ENCODE data around the gene BLOC1S6. TPM values are rescaled to one million over a fixed set of nuclear protein-coding genes. Genes with fewer than 3 reads are reported as not detected.

The BLOC1S6 gene
- total and polyA plus RNA-seq, 2 of the 8 experiments (the other 6 are each of a cell fraction or from before 2014, with no cell fraction given), result 4.5 to 28.8 TPM

DNA sequence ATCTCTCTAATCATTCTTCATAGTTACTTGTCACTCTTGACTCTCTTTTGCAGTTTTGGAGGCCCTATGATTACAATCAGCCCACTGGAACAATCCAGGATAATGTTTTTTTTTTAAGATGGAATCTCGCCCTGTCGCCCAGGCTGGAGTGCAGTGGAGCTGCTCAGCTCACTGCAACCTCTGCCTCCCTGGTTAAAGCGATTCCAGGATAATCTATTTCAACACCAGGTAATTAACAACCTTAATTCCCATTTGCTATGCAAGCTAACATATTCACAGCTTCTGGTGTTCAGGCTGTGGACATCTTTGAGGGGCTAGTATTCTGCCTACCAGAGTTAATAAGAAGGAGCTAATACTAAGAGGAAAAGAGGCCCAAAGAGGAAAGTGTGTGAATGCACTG lies 1.1 kb upstream of the BLOC1S6 start:
- FAIRE-seq (no peak), DNase-seq (ENCODE audit: low read depth in 1 of 2, low spot score in 2 of 2) (no peak)
- Histone ChIP-seq H2BK20ac (ENCODE audit: low read length) (no peak overlapping the region), H3K27ac (ENCODE audit: low read depth, low read length) (peak overlapping the region; percentile 98), H2BK120ac (replicated peaks; ENCODE audit: low read depth, low read length) (no peak overlapping the region), H3K23ac (ENCODE audit: insufficient read length) (no peak overlapping the region), H2BK15ac (ENCODE audit: low read length) (0 out of 2 replicates have a peak overlapping the region, but pooled peaks have one; percentile 33), H4K8ac (ENCODE audit: extremely low read depth, insufficient read depth, low read length) (no peak overlapping the region), H3K23me2 (ENCODE audit: low read depth, low read length) (peaks cover 7% of the 10 kb centered on the region; the same call in 1 of the 2 replicates), H3K9me3 (ENCODE audit: insufficient read depth in 2 of 2, low read depth in 1 of 2, low read length in 1 of 2) (no peaks in the 10 kb centered on the region), H2AK5ac (ENCODE audit: low read depth, low read length) (no peak overlapping the region), H3K4ac (replicated peaks; ENCODE audit: insufficient read length, low read depth, low read length) (no peak overlapping the region), H2BK5ac (ENCODE audit: low read depth, low read length) (peak overlapping the region; percentile 98; the same call in 1 of the 2 replicates), H4K91ac (replicated peaks; ENCODE audit: insufficient read length, low read length) (no peak overlapping the region), H2AFZ (ENCODE audit: low read length) (no peak overlapping the region), H3K4me2 (ENCODE audit: insufficient read depth in 1 of 2, low read depth in 2 of 2, low read length in 2 of 2) (peak overlapping the region; percentile 87 to 89), H3K79me2 (ENCODE audit: control insufficient read depth in 1 of 2, insufficient read depth in 2 of 2, low read length in 2 of 2) (peaks cover 11 to 35% of the 10 kb centered on the region in 2 experiments; a peak in 3 of 4 replicates), H3K27me3 (replicated peaks in 1 of 4; ENCODE audit: control insufficient read depth in 3 of 4, extremely low read depth in 1 of 4, insufficient read depth in 3 of 4, low read length in 3 of 4) (no peaks in the 10 kb centered on the region), H3K14ac (ENCODE audit: insufficient read length) (no peak overlapping the region), H2BK12ac (ENCODE audit: low read depth, low read length) (no peak overlapping the region), H3K4me3 (ENCODE audit: extremely low read depth in 1 of 4, insufficient read depth in 2 of 4, low read depth in 3 of 4, low read length in 4 of 4) (peak overlapping the region; percentile 79 to 87 (median 83); a peak in 7 of 8 replicates), H3K56ac (replicated peaks; ENCODE audit: insufficient read length, low read depth, low read length) (no peak overlapping the region), H3K79me1 (ENCODE audit: low read depth, low read length) (peaks cover 3% of the 10 kb centered on the region; the same call in 1 of the 2 replicates), H3K4me1 (replicated peaks in 1 of 4; ENCODE audit: control insufficient read depth in 3 of 4, insufficient read depth in 4 of 4, low read length in 3 of 4) (peaks cover 3 to 12% (median 7%) of the 10 kb centered on the region in 4 experiments; a peak in 4 of 7 replicates), H3K9ac (replicated peaks in 1 of 4; ENCODE audit: extremely low read depth in 1 of 4, low read depth in 3 of 4, low read length in 3 of 4) (peak overlapping the region in 3 of 4 experiments; percentile 93 to 98 (median 98); a peak in 5 of 7 replicates), H4K5ac (ENCODE audit: insufficient read length, low read depth, low read length) (no peak overlapping the region), H4K20me1 (replicated peaks in 1 of 2; ENCODE audit: control insufficient read depth in 1 of 2, insufficient read depth in 2 of 2, low read length in 2 of 2) (no peaks in the 10 kb centered on the region), H3K18ac (ENCODE audit: extremely low read depth, low read length) (no peak overlapping the region), H3K36me3 (ENCODE audit: control insufficient read depth in 2 of 4, insufficient read depth in 4 of 4, low read length in 3 of 4) (no peaks in the 10 kb centered on the region)
- 91% methylated on average over 3 of the region's 3 CpGs; no CpG with 5 or more reads in 1 of the 2 experiments for WGBS, 2 experiments (ENCODE audit: extremely low coverage in 1 of 2, insufficient coverage in 1 of 2, insufficient read length in 1 of 2, insufficient replicate concordance in 2 of 2, low coverage in 1 of 2, low lambda C conversion rate in 2 of 2, missing lambda C conversion rate in 1 of 2)
- TF ChIP-seq RFX5 (IDR thresholded peaks at IDR 0.05; ENCODE audit: borderline replicate concordance, low read depth, low read length) (no peak), SIRT6 (IDR thresholded peaks at IDR 0.05; ENCODE audit: low read length) (no peak), TCF12 (IDR thresholded peaks at IDR 0.05; ENCODE audit: low read depth, low read length) (no peak), NANOG (IDR thresholded peaks at IDR 0.05; ENCODE audit: insufficient read depth, low read depth, low read length, poor library complexity, severe bottlenecking) (no peak), POLR2AphosphoS5 (IDR thresholded peaks at IDR 0.05; ENCODE audit: low read depth, low read length) (no peak), CBX5 (IDR thresholded peaks at IDR 0.05; ENCODE audit: low read depth, low read length) (no peak), NRF1 (IDR thresholded peaks at IDR 0.05; ENCODE audit: low read depth, low read length) (no peak), JUND (IDR thresholded peaks at IDR 0.05; ENCODE audit: low read length) (no peak), ZNF274 (IDR thresholded peaks at IDR 0.05; ENCODE audit: borderline replicate concordance, extremely low read depth, low read length) (no peak)
- TF ChIP-seq, protein P1, sequence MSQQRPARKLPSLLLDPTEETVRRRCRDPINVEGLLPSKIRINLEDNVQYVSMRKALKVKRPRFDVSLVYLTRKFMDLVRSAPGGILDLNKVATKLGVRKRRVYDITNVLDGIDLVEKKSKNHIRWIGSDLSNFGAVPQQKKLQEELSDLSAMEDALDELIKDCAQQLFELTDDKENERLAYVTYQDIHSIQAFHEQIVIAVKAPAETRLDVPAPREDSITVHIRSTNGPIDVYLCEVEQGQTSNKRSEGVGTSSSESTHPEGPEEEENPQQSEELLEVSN (IDR thresholded peaks at IDR 0.05), result no peak
- POLR2A ChIA-PET (ENCODE audit: partially characterized antibody), result interaction anchor here (1.0 to 3.8 kb wide), 11 partner anchors 8 to 184 kb away, joined by 3 to 31 read pairs (median 5); a partner anchor contains a TSS
- CTCF ChIA-PET (ENCODE audit: partially characterized antibody), result interaction anchor here (0.7 to 6.1 kb wide), 10 partner anchors 10 to 157 kb away, joined by 3 to 33 read pairs (median 3); partner anchors contain the start of gene SQOR

All from H1 (cell line).